Prostate gland (tissue), 2 donors: Measurements from ENCODE around the gene CTNND2.

Source experiments
- POLR2AphosphoS5 ChIP-seq: sonication (generic); formaldehyde crosslinking; IDR thresholded peaks from one replicate; pipeline ENCODE4 v1.6.1; 2017; ENCODE audit warnings: antibody characterized with exemption
- TF ChIP-seq, protein P1 (sequence below), 4 experiments: fragments of 200-600 bp in 2 of 4; fragments of 450-650 bp in 2 of 4; sonication (generic) in 2 of 4; IDR thresholded peaks; 1 replicate in 3 of 4; 2 replicates in 1 of 4; pipeline ENCODE4 v1.5.1; 2016 to 2019; ENCODE audit warnings: antibody characterized with exemption in 4 of 4, mild to moderate bottlenecking in 2 of 4, moderate library complexity in 2 of 4

GRCh38 chr5:11082404-11082945, 821.8 kb downstream of the CTNND2 start:
- no peak for TF ChIP-seq POLR2AphosphoS5
- TF ChIP-seq, protein P1, sequence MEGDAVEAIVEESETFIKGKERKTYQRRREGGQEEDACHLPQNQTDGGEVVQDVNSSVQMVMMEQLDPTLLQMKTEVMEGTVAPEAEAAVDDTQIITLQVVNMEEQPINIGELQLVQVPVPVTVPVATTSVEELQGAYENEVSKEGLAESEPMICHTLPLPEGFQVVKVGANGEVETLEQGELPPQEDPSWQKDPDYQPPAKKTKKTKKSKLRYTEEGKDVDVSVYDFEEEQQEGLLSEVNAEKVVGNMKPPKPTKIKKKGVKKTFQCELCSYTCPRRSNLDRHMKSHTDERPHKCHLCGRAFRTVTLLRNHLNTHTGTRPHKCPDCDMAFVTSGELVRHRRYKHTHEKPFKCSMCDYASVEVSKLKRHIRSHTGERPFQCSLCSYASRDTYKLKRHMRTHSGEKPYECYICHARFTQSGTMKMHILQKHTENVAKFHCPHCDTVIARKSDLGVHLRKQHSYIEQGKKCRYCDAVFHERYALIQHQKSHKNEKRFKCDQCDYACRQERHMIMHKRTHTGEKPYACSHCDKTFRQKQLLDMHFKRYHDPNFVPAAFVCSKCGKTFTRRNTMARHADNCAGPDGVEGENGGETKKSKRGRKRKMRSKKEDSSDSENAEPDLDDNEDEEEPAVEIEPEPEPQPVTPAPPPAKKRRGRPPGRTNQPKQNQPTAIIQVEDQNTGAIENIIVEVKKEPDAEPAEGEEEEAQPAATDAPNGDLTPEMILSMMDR (IDR thresholded peaks at IDR 0.05): no peak
